ENCODE measurements around the gene NELL1. TPM values are rescaled to one million over a fixed set of nuclear protein-coding genes. Genes with fewer than 3 reads are reported as not detected.
A peak's percentile ranks its signal among the peaks of the same experiment; 100 is the strongest.

Gene NELL1
- polyA plus RNA-seq, 1 of the 3 experiments (the other 2 are of a cell fraction): not detected

- CTCF ChIA-PET: interaction anchor here (0.6 to 1.4 kb wide), 4 partner anchors 9 to 1485 kb away, joined by 3 to 4 read pairs (median 4); no protein-coding TSS in a partner anchor
- WGBS (ENCODE audit: low lambda C conversion rate): 41% methylated on average over 4 of the region's 4 CpGs
Observed at GRCh38 chr11:20644360-20644759, 25.0 kb upstream of the NELL1 start.

DNA sequence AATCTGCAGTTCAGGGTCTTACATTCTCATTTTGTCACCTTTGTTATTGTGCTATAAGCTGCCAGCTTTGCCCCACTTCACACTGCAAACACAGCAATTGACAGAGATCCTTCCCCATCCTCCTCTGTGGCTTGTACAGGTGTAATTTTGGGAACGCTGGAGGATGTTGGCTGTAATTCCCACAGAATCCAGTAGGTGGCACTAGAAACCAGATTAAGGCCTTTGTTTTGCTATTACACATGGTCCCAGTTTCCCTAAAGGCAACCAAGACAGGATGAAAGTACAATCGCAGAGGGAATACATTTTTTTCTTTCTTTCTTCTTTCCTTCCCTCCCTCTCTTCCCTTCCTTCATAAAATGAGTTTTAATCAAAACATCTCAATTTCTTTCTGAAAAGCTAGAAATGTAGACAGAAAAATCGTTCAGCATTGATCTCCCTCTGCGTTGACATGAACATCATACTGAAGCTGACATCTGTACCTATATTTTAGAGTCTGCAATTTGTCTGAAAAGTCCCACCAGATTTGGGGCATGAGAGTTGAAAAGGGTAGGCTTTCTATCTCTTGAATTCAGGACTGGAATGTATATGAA is 21.3 kb upstream of the NELL1 start:
- Histone ChIP-seq H4K20me1 (ENCODE audit: insufficient read depth) (no peaks in the 10 kb centered on the region), H3K4me3 (ENCODE audit: low read depth in 2 of 2, low read length in 1 of 2) (no peak overlapping the region; a peak in 1 of 4 replicates), H3K9ac (no peak overlapping the region), H3K4me1 (ENCODE audit: control insufficient read depth in 1 of 2, insufficient read depth in 2 of 2, low read depth in 1 of 2, low read length in 1 of 2) (peaks cover 0 to under 1% of the 10 kb centered on the region in 2 experiments; a peak in 1 of 4 replicates), H3K27me3 (ENCODE audit: insufficient read depth) (no peaks in the 10 kb centered on the region), H2AFZ (ENCODE audit: low read depth) (no peak overlapping the region), H3K79me2 (ENCODE audit: insufficient read depth) (no peaks in the 10 kb centered on the region), H3K9me3 (no peaks in the 10 kb centered on the region), H3K9me2 (no peaks in the 10 kb centered on the region), H3K27ac (ENCODE audit: low read depth in 2 of 2, low read length in 1 of 2) (no peak overlapping the region), H3K4me2 (no peak overlapping the region), H3F3A (replicated peaks; ENCODE audit: insufficient read depth) (no peaks in the 10 kb centered on the region), H3K36me3 (replicated peaks in 1 of 2; ENCODE audit: control insufficient read depth in 1 of 2, insufficient read depth in 2 of 2, low read length in 1 of 2) (no peaks in the 10 kb centered on the region)
- ChIA-PET POLR2A (no interaction called here), CTCF (interaction anchor here (0.6 to 4.0 kb wide), 56 partner anchors 8 to 1892 kb away, joined by 3 to 29 read pairs (median 4); no protein-coding TSS in a partner anchor)
- WGBS (ENCODE audit: low lambda C conversion rate): 40% methylated on average over 4 of the region's 4 CpGs
- peak; percentile 74 for DNase-seq
- TF ChIP-seq TCF12 (IDR thresholded peaks at IDR 0.05) (no peak), TAF1 (IDR thresholded peaks at IDR 0.05; ENCODE audit: borderline replicate concordance, low read depth, low read length) (no peak), SMC3 (IDR thresholded peaks at IDR 0.05; ENCODE audit: low read depth, low read length) (peak; percentile 73), GATA2 (CRISPR knock-in tag; IDR thresholded peaks at IDR 0.05) (no peak), RAD21 (IDR thresholded peaks at IDR 0.05; ENCODE audit: low read length) (peak; percentile 96), CHD2 (IDR thresholded peaks at IDR 0.05; ENCODE audit: low read length, partially characterized antibody) (no peak), NFIC (IDR thresholded peaks at IDR 0.05; ENCODE audit: borderline replicate concordance) (no peak), FOSL2 (IDR thresholded peaks at IDR 0.05; ENCODE audit: borderline replicate concordance, low read depth) (no peak), POLR2AphosphoS5 (IDR thresholded peaks at IDR 0.05; ENCODE audit: low read depth, low read length) (no peak), REST (IDR thresholded peaks at IDR 0.05; ENCODE audit: low read depth, low read length) (no peak), JUND (IDR thresholded peaks at IDR 0.05) (no peak), SIN3A (IDR thresholded peaks at IDR 0.05; ENCODE audit: borderline replicate concordance, low read depth, low read length) (no peak), NRF1 (IDR thresholded peaks at IDR 0.05; ENCODE audit: low read depth, low read length) (no peak)
- TF ChIP-seq, protein P1, sequence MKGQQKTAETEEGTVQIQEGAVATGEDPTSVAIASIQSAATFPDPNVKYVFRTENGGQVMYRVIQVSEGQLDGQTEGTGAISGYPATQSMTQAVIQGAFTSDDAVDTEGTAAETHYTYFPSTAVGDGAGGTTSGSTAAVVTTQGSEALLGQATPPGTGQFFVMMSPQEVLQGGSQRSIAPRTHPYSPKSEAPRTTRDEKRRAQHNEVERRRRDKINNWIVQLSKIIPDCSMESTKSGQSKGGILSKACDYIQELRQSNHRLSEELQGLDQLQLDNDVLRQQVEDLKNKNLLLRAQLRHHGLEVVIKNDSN (IDR thresholded peaks at IDR 0.05; ENCODE audit: borderline replicate concordance, low read depth): no peak

More at GRCh38 chr11:20644360-20644759, 25.0 kb upstream of the NELL1 start:
- Histone ChIP-seq H3K9me3 (no peaks in the 10 kb centered on the region), H3K79me2 (ENCODE audit: insufficient read depth) (no peaks in the 10 kb centered on the region), H3K4me2 (no peak overlapping the region), H3K27ac (ENCODE audit: low read depth in 2 of 2, low read length in 1 of 2) (no peak overlapping the region), H2AFZ (ENCODE audit: low read depth) (no peak overlapping the region), H3K9ac (no peak overlapping the region), H3K4me1 (ENCODE audit: control insufficient read depth in 1 of 2, insufficient read depth in 2 of 2, low read depth in 1 of 2, low read length in 1 of 2) (no peaks in the 10 kb centered on the region; a peak in 1 of 4 replicates), H3F3A (replicated peaks; ENCODE audit: insufficient read depth) (no peaks in the 10 kb centered on the region), H3K36me3 (replicated peaks in 1 of 2; ENCODE audit: control insufficient read depth in 1 of 2, insufficient read depth in 2 of 2, low read length in 1 of 2) (no peaks in the 10 kb centered on the region), H4K20me1 (ENCODE audit: insufficient read depth) (no peaks in the 10 kb centered on the region), H3K27me3 (ENCODE audit: insufficient read depth) (no peaks in the 10 kb centered on the region), H3K4me3 (ENCODE audit: low read depth in 2 of 2, low read length in 1 of 2) (no peak overlapping the region), H3K9me2 (no peaks in the 10 kb centered on the region)
- POLR2A ChIA-PET: no interaction called here
- no peak for DNase-seq
- TF ChIP-seq YY1 (IDR thresholded peaks at IDR 0.05; ENCODE audit: low read depth): no peak
- TF ChIP-seq NRF1 (IDR thresholded peaks at IDR 0.05; ENCODE audit: low read depth, low read length): no peak
- no peak for TF ChIP-seq CTCF (IDR thresholded peaks at IDR 0.05)
- TF ChIP-seq, protein P2, sequence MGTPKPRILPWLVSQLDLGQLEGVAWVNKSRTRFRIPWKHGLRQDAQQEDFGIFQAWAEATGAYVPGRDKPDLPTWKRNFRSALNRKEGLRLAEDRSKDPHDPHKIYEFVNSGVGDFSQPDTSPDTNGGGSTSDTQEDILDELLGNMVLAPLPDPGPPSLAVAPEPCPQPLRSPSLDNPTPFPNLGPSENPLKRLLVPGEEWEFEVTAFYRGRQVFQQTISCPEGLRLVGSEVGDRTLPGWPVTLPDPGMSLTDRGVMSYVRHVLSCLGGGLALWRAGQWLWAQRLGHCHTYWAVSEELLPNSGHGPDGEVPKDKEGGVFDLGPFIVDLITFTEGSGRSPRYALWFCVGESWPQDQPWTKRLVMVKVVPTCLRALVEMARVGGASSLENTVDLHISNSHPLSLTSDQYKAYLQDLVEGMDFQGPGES (IDR thresholded peaks at IDR 0.05; ENCODE audit: low read depth, low read length): no peak
